G401 (cell line): Measurements from ENCODE around the gene STAM. TPM values are rescaled to one million over a fixed set of nuclear protein-coding genes. Genes with fewer than 3 reads are reported as not detected.

Experiments used
- DNase-seq: peaks from one replicate; pipeline ENCODE4 v3.0.0-alpha.2; 2015; ENCODE audit warnings: low spot score
- in situ Hi-C: cut with HindIII; loops from 2 replicates; pipeline ENCODE4 v1.10.0; 2016; ENCODE audit warnings: low sequenced_read_pairs, mixed read lengths
- total RNA-seq: library from RNA; depleted of rRNA; stranded (reverse); fragments of >200 nt; shearing (Covaris generic); gene quantifications from 2 replicates; pipeline ENCODE4 v1.2.3, GENCODE V29; 2014

STAM gene
- total RNA-seq, 1 experiment from 2014 or later, result 25.9 TPM

DNA sequence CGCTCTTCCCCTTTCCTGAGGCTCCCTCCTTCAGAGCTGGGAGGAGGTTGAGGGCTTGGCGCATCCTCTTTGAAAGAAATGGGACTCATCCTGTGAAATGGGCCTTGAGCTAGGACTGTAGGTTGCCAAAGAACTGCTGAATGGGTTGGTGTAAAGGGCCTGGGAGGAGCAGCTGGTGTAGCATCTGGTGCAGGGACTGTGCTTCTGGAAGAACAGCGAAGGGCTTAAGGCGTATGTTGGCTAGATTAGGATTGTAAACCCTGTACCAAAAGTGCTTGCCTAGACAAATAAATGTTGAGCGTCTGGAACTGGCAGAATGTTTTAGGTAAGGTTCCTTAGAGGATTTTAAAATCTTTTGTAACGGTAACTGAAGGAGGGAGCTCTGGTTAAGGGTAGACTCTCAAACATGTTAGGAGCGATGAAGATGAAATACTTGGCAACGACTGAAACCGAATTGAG is 563 bp downstream of the STAM start:
- in situ Hi-C loops, result no loop called here
- DNase-seq, result no peak

DNA sequence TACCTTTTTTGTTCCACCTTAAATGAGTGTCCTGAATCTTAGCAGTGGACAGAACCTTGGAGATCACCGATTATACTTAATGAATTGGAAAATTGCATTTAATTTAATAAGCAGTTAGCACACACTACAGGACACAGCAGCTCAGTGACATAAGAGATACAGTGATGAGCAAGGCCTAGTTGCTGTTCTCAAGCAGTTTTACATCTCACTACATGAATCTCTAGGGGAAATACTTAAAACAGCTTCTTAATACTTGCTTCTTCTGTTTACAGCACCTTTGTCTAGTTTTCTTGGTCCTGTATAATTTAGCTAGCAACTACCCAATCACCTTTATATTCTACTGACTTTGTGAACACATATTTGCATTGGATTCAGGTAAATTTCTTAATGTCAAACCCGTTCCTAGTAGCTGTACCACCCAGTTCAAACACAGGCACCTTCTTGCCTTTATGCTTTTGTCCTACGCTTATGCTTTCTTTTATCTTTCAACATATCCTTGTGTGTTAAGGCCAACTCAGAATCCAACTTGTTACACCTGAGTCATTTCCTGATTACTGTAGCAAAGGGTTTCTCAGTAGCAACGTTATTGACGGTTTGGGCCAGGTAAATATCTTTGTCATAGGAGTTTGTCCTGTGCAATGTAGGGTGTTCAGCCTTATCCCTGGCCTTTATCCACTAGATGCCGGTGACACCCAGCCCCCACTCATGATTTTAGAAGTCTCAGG is 1.8 kb downstream of the STAM start:
- in situ Hi-C loops, result no loop called here
- DNase-seq, result no peak

DNA sequence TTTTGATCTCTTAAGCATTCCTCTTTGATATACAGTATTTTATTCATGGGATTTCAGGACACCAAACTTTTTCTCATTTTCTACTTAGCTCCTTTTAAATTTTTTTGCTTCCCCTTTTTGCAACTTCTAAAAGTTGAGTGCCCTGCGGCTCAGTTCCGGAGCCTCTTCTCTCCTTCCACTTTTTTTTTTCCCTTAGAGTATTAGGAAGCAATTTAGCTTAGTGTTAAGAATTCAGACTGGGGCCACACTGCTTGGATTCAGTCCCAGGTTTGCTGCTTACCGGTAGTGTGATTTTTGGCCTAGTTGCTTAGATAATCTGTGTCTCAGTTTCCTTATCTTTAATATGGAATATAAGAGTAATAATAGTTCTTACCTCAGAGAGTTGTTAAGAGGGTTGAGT is 3.4 kb downstream of the STAM start:
- in situ Hi-C loops, result no loop called here
- no peak for DNase-seq

DNA sequence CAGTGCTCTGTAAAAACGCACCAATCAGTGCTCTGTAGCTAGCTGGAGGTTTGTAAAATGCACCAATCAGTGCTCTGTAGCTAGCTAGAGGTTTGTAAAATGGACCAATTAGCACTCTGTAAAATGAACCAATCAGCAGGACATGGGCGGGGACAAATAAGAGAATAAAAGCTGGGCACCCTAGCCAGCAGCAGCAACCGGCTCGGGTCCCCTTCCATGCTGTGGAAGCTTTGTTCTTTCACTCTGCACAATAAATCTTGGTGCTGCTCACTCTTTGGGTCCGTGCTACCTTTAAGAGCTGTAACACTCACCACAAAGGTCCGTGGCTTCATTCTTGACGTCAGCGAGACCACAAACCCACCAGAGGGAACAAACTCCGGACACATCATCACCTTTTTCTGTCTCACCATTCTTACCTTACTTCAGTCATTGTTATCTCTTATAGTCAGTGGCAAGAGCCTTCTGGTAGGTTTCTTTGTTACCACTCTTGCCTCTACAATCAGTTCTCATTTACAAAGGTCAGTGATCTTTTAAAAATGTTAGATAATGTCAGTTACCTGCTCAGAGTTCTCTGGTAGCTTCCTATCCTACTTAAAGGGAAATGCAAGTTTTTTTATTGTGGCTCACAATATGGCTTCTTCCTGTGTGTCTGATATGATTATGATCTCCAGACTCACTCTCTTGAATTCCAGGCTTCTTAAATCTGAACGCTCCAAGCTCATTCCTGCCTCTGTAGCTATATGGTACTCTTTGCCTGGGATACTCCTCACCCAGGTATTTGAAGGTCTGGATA is 4.5 kb downstream of the STAM start:
- no peak for DNase-seq
- in situ Hi-C loops, result no loop called here

DNA sequence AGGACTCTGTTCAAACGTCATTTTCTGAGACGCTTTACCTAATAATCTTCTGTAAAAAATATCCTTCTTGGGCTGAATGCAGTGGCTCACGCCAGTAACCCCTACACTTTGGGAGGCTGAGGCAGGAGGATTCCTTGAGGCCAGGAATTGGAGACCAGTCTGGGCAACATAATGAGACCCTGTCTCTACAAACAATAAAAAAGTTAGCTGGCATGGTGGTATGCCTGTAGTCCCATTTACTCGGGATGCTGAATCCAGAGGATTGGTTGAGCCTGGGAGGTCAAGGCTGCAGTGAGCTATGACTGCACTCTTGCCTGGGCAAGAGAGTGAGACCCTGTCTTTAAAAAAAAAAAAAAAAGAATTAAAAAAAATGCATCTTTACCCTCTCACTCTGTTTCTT is 5.1 kb downstream of the STAM start:
- in situ Hi-C loops, result no loop called here
- no peak for DNase-seq

DNA sequence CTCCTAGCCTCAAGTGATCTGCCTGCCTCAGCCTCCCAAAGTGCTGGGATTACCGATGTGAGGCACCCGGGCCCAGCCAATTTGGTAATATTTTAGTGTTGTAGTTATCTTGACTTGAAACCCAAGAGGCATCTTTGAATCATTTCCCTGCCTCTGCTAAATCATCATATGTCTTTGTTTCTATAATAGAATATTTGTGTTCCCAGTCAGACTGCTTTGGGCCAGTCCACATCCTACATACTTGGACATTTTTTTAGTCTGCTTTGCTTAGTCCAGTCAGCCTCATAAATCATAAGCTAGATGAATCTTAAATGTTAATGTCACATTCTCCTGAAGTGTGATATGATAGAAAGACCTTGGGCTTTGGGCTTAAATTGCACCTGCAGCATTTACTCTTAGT is 5.9 kb downstream of the STAM start:
- in situ Hi-C loops, result no loop called here
- no peak for DNase-seq

DNA sequence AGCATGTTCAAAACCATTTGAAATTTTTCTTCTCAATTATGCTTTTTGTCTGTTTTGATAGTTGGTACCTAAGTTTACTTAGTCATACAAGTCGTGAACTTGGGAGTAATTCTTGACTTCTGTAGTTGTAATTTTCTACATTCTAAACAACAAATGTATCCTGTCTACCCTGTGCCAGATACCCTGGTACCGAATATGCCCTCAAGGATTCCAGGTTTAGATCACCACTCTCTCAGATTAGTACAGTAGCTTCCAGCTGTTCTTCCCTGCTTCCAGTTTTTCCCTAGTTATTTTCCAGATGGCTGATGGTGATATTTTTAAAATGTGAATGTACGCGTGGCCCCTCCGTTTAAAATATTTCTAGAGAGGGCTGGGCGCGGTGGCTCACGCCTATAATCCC is 6.5 kb downstream of the STAM start:
- DNase-seq, result no peak
- in situ Hi-C loops, result no loop called here

DNA sequence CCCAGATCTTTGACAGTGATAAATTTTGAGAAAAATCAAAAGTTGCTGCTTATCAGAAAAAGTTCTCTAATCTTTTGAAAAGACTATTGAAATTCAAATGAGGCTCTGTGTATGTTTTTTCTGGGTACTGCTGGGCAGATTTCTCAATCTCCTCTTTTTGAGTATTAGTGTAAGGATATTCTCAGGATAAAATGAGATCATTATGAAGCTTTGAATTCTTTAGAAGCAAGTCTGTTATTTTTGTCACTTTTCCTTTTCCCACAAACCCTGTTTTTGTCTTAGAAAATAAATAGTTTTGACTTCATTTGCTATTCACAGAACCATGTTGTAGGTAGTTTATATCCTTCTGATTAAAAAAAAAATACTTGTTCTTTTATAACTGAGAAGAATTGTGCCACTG is 7.9 kb downstream of the STAM start:
- no peak for DNase-seq
- in situ Hi-C loops, result no loop called here

DNA sequence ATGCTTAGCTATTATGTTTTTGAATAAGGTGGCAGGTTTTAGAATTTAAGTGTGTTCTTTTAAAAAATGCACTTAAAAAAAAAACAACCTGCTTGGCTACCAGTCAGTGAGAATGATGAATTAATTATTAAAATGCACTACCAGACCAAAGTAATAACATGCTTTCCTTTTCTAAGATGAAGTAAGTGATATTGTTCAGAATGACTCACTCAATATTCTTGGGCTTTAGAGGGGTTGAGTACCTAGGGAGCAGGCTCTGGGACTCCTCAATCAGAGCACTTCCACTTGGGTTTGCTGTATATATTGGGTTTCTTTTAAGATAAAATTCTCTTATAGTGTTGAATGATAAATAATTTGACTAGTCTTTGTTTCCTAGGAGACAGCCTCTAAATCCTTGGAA is 8.6 kb downstream of the STAM start:
- in situ Hi-C loops, result no loop called here
- DNase-seq, result no peak

DNA sequence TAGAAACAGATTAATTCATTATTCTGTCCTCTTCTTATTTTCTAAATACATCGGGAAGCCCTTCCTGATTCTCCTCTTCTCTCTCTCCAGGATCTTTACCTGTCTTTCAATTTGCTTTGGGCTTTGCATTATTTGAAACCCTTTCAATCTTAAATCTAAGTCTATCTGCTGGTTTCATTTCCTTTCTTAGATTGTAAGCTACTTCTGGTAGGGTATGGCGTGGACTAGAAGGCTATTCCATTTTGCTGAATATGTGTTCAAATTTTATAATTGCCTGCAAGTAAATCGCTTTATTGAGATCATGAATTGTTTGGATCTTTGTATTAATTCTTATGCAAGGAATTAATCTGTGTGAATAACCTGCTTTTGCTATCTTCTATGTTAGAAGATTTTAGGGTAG is 11.1 kb downstream of the STAM start:
- DNase-seq, result no peak
- in situ Hi-C loops, result no loop called here

DNA sequence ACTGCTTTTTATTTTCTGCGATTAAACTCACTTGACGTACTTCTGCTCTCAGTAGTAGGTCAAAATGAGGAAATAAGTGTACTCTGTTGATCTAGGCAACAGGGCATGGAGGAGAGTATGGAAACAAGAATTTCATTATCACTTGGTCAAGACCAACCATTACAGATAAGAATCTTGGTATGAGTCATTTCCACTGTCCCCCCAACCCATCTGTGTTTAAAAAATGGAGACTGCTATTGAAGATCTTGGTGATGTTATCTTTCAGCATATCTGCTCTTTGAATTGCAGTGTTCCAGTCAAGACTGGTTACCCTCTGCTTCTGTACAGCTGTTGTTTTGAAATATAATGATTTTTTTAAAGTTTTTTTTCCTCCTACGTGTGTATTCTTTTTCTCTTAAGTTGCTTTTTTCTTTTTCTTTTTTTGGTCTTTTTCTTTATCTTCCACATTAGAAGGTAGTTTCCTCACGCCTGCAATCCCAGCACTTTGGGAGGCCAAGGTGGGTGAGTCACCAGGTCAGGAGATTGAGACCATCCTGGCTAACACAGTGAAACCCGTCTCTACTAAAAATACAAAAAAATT is 11.7 kb downstream of the STAM start:
- DNase-seq, result no peak
- in situ Hi-C loops, result no loop called here

DNA sequence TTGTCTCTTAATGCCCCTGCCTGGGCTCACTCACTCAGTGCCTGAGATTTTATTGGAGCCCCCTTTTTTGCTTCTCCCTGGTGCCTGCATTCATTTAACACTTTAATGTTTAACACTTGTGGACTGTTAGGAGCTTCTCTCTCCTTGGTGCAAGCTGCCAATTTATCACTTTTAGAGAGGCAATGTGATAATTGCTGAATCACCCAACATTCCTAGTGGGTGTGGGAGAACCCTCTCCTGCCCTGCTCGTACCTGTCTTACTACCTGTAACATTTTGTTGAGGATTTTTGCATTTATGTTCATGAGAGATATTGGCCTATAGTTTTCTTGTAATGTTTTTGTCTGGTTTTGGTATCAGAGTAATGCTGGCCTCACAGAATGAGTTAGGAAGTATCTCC is 13.2 kb downstream of the STAM start:
- no peak for DNase-seq
- in situ Hi-C loops, result no loop called here

DNA sequence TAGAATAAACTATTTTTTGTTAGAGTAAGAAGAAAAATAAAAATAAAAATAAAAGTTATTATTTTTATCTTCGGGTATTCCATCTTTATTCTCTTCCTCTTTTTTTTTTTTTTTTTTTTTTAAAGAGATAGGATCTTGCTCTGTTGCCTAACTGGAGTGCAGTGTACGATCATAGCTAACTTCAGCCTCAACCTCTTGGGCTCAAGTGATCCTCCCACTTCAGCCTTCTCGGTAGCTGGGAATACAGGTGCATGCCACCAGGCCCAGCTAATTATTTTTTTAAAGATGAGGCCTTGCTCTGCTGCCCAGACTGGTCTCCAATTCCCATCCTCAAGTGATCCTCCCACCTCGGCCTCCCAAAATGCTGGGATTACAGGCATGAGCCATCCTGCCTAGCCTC is 15.4 kb downstream of the STAM start:
- DNase-seq, result no peak
- in situ Hi-C loops, result no loop called here

DNA sequence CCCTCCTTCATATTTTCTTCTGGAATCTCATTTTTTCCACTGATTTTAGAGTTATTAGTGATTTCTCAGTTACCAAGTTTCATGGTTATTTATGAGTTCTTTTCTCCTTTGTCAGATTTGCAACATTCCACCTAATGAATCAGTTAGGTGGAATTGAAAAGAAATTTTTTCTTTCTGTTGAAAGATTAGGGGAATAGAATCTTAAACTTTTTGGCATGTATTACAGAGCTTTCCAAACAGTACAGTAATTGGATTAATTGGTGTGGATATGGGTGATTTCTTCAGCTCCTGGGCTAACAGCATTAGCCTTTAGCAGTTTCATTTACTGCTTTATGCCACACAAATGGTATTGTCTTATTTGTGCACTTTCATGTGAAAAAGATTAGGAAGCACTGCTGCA is 17.0 kb downstream of the STAM start:
- in situ Hi-C loops, result no loop called here
- no peak for DNase-seq

DNA sequence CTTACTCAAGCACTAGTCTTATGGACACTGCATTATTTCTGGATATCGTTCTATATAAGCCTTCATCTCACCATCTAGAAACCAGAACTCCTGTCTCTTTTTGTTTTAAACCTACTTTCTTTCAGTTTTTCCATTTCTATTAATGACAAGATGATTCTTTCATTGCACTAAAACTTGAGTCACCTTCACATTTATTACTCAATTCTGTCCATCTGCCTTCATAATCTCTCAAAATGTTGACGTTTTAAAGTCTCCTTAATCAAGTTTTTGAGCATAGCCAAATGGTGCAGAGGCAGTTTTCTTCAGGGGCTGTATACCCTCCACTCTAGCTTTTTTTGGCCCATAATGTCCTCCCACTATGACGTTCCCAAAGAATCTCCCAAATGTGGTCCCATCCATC is 17.6 kb downstream of the STAM start:
- in situ Hi-C loops, result no loop called here

DNA sequence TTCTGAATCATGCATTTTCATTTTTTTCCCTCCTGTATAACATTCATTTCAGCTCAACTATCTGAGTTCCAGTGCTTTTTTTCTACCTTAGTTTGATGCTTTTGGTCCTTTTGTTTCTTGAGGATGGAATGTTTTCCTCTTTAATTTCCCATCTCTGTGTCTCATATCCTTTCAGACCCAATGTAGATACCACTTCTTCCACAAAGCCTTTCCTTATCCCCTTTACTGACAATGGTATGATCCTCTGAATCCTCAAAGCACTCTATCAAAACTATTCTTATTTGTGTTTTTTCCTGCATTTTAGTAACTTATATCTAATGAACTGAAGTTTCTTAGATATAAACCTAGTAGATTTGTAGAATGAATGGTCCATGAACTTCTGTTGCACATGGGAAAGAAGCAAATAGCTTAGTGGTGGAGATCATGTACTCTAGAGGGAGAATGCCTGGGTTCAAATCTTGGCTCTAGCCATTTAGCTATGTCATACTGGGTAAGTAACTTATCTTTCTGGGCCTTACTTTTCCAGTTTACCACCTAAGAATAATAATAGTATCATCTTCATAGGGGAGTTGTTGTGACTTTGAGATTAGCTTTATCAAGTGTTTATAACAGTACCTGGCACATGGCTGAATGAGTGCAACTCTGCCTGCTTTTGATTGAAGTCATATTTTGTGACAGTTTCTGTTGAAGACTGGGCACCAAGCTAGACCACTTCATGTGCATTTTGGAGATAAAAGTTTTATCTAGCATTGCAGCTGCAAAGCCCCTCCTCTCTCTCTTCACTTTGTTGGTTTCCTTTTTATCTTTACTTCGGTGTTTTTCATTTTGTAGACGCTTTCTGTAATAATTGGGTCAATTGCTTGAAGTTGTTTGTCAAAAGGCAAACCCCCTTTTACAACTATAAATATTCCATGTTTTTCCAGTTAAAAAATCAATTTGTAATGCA is 18.5 kb downstream of the STAM start:
- in situ Hi-C loops, result no loop called here
- DNase-seq, result no peak

More for the DNA sequence above, 17.6 kb downstream of the STAM start:
- DNase-seq, result no peak

DNA sequence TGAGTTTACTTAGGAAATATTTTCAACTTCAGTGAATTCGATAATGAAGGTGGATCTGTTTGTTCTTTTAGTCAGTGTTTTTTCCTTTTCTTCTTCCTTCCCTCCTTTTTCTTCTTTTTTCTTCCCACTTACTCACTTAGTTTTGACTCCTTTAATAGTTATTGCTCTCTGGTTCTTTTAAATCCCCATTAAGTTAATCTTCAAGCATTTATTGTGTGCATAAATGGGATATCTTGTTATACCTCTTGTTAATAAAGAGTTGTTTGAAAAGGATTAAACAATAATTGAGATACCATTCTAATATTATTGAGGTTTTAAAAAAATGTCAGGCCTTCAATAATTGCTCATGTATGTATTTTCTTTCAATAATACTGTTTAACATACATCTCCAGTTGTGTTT is 19.5 kb downstream of the STAM start:
- in situ Hi-C loops, result no loop called here
- DNase-seq, result no peak

DNA sequence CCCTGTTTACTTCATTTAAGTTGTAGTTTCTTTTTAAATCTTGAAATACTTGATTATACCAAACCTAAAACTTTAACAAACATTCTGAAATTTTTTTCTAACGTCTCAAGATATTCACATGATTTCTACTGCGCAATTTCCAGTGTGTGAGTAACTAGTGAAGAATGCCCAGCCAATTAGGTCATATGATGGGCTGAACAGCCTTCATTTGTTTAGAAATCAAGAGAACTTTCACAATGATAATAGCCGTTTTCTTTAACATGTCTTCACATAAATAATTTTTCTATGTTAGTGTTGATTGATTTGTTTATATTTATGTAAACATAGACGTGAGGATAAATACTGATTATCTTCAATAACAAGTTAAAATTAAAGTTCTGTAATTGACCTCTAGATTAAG is 21.8 kb downstream of the STAM start:
- no peak for DNase-seq
- in situ Hi-C loops, result no loop called here

DNA sequence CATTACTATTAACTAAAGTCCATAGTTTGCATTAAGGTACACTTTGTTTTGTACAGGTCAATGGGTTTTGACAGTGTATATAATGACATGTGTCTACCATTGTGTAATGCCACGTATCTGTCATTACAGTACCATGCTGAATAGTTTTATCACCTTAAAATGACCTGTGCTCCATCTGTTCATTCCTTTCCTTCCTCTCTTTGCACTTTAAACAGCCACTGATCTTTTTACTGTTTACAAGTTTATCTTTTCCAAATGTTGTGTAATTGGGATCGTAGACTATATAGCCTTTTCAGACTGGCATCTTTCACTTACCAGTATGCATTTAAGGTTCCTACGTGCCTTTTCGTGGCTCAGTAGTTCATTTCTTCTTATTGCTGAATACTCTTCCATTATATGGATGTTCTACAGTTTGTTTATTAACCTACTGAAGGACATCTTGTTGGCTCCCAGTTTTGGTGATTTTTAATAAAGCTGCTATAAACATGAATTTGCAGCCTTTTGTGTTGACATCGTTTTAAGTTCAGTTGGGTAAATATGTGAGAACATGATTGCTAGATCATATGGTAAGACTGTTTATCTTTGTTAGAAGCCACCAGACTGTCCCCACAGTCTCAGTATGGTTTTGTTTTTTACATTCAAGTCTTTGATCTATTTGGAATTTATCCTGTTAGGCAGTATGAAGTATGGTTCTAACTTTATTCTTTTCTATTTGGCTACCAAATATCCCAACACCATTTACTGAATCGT is 24.7 kb downstream of the STAM start:
- DNase-seq, result no peak
- in situ Hi-C loops, result no loop called here
